Lower leg skin (tissue), 3 donors: Measurements from ENCODE around the gene REC8.

Experiments
- POLR2A ChIP-seq, 2 donors: fragments of 450-650 bp; IDR thresholded peaks; one replicate each; pipeline ENCODE4 v1.6.1; 2016 to 2017; ENCODE audit warnings: antibody characterized with exemption in 2 of 2, mild to moderate bottlenecking in 1 of 2, moderate library complexity in 1 of 2
- TF ChIP-seq, protein P1 (sequence below), 3 donors: fragments of 450-650 bp; IDR thresholded peaks; one replicate each; pipeline ENCODE4 v1.5.1; 2016; ENCODE audit warnings: antibody characterized with exemption in 3 of 3, mild to moderate bottlenecking in 3 of 3, moderate library complexity in 2 of 3

DNA sequence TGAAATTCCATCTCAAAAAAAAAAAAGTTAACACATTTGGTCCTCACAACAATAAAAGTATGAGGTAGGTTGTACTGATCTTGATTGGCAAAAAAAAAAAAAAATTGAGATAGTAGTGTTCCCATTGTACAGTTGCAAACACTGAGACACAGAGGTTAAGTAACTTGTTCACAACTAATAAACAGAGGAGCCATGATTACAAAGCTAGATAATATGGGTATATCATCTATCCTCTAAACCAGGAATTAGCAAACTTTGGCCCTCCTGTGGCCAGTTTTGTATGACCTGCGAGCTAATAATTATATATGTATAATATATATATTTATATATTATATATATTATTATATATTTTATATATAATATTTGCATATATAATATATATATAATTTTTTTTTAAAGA lies 38.1 kb upstream of the REC8 start:
- TF ChIP-seq, protein P1, sequence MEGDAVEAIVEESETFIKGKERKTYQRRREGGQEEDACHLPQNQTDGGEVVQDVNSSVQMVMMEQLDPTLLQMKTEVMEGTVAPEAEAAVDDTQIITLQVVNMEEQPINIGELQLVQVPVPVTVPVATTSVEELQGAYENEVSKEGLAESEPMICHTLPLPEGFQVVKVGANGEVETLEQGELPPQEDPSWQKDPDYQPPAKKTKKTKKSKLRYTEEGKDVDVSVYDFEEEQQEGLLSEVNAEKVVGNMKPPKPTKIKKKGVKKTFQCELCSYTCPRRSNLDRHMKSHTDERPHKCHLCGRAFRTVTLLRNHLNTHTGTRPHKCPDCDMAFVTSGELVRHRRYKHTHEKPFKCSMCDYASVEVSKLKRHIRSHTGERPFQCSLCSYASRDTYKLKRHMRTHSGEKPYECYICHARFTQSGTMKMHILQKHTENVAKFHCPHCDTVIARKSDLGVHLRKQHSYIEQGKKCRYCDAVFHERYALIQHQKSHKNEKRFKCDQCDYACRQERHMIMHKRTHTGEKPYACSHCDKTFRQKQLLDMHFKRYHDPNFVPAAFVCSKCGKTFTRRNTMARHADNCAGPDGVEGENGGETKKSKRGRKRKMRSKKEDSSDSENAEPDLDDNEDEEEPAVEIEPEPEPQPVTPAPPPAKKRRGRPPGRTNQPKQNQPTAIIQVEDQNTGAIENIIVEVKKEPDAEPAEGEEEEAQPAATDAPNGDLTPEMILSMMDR (IDR thresholded peaks at IDR 0.05): no peak
- no peak for TF ChIP-seq POLR2A (IDR thresholded peaks at IDR 0.05)
